Prostate gland (tissue), 2 donors: ENCODE results near the gene ZSCAN21.

Experiments used
- POLR2A ChIP-seq: fragments of 450-650 bp; IDR thresholded peaks from one replicate; pipeline ENCODE4 v1.6.1; 2016; ENCODE audit warnings: antibody characterized with exemption, mild to moderate bottlenecking
- POLR2AphosphoS5 ChIP-seq: sonication (generic); formaldehyde crosslinking; IDR thresholded peaks from one replicate; pipeline ENCODE4 v1.6.1; 2017; ENCODE audit warnings: antibody characterized with exemption
- TF ChIP-seq, protein P1 (sequence below), 4 experiments: fragments of 200-600 bp in 2 of 4; fragments of 450-650 bp in 2 of 4; sonication (generic) in 2 of 4; IDR thresholded peaks; 1 replicate in 3 of 4; 2 replicates in 1 of 4; pipeline ENCODE4 v1.5.1; 2016 to 2019; ENCODE audit warnings: antibody characterized with exemption in 4 of 4, mild to moderate bottlenecking in 2 of 4, moderate library complexity in 2 of 4

DNA sequence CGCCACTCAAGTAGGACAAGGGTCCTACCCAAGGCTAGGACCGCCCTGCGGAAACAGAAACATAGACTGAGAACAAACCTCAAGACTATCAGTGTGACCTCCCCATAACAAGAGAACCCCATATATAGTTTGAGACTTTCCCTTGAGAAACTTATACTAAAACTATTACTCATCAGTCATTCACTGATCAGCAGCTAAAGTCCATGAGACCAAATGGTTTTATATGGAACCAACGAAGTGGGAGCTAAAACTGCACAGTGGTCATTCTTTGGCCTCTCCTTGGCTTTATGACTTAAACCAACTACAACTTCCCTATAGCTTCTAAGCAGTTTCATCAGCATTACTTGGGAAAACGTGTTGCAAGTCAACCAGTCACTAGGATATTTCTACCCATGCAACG lies 13.7 kb upstream of the ZSCAN21 start:
- TF ChIP-seq, protein P1, sequence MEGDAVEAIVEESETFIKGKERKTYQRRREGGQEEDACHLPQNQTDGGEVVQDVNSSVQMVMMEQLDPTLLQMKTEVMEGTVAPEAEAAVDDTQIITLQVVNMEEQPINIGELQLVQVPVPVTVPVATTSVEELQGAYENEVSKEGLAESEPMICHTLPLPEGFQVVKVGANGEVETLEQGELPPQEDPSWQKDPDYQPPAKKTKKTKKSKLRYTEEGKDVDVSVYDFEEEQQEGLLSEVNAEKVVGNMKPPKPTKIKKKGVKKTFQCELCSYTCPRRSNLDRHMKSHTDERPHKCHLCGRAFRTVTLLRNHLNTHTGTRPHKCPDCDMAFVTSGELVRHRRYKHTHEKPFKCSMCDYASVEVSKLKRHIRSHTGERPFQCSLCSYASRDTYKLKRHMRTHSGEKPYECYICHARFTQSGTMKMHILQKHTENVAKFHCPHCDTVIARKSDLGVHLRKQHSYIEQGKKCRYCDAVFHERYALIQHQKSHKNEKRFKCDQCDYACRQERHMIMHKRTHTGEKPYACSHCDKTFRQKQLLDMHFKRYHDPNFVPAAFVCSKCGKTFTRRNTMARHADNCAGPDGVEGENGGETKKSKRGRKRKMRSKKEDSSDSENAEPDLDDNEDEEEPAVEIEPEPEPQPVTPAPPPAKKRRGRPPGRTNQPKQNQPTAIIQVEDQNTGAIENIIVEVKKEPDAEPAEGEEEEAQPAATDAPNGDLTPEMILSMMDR (IDR thresholded peaks at IDR 0.05), result no peak
- TF ChIP-seq POLR2A, result no peak
- no peak for TF ChIP-seq POLR2AphosphoS5
